HL-60 (cell line): Measurements from ENCODE around the gene PIGB.

ENCODE experiments used
- DNase-seq, 2 experiments: peaks; one replicate each; pipeline ENCODE4 v3.0.0-alpha.2; 2010 to 2020; ENCODE audit warnings: low read depth in 1 of 2, low spot score in 1 of 2
- H3K27ac ChIP-seq: fragments of 250-450 bp; sonication (Bioruptor Pico); replicated peaks from 2 replicates; pipeline ENCODE4 v1.5.1; 2020; ENCODE audit warnings: mild to moderate bottlenecking, moderate library complexity
- H3K27me3 ChIP-seq: fragments of 250-450 bp; sonication (Bioruptor Pico); 2 replicates; pipeline ENCODE4 v1.5.1; 2021; ENCODE audit warnings: mild to moderate bottlenecking, moderate library complexity; ENCODE audit not compliant: insufficient read depth, poor library complexity, severe bottlenecking
- H3K4me3 ChIP-seq: replicated peaks from 2 replicates; pipeline ENCODE4 v1.5.1; 2011; ENCODE audit warnings: mild to moderate bottlenecking, control low read depth, low read length; ENCODE audit not compliant: insufficient read depth
- CTCF ChIP-seq: IDR thresholded peaks from one replicate; pipeline ENCODE4 v1.5.1; 2011; ENCODE audit warnings: low read length, control low read depth, inconsistent platforms; ENCODE audit not compliant: insufficient read depth
- GABPA ChIP-seq: IDR thresholded peaks from 2 replicates; pipeline ENCODE4 v1.6.1; 2012; ENCODE audit warnings: low read depth
- POLR2AphosphoS5 ChIP-seq: IDR thresholded peaks from 2 replicates; pipeline ENCODE4 v1.6.1; 2012; ENCODE audit warnings: low read depth
- REST ChIP-seq: IDR thresholded peaks from 2 replicates; pipeline ENCODE4 v1.6.1; 2012; ENCODE audit warnings: low read depth; ENCODE audit not compliant: insufficient replicate concordance
- SPI1 ChIP-seq: IDR thresholded peaks from 2 replicates; pipeline ENCODE4 v1.6.1; 2012; ENCODE audit warnings: low read depth, mild to moderate bottlenecking, borderline replicate concordance

The PIGB gene

GRCh38 chr15:55319537-55320237, 665 bp downstream of the PIGB start:
- TF ChIP-seq SPI1 (no peak), REST (no peak), GABPA (no peak), CTCF (no peak), POLR2AphosphoS5 (no peak)
- Histone ChIP-seq H3K27me3 (no peaks in the 10 kb centered on the region), H3K27ac (peak overlapping the region; percentile 98), H3K4me3 (peak overlapping the region; percentile 89)
- peak; percentile 68 to 77 for DNase-seq

GRCh38 chr15:55320238-55320550, 1.2 kb downstream of the PIGB start:
- TF ChIP-seq REST (no peak), SPI1 (no peak), GABPA (no peak), CTCF (no peak)
- H3K27ac ChIP-seq, result peak overlapping the region; percentile 98
- H3K4me3 ChIP-seq, result peak overlapping the region; percentile 89
- no peak for DNase-seq
- no peaks in the 10 kb centered on the region for H3K27me3 ChIP-seq

GRCh38 chr15:55320963-55321362, 1.9 kb downstream of the PIGB start:
- Histone ChIP-seq H3K27ac (peak overlapping the region; percentile 98), H3K4me3 (0 out of 2 replicates have a peak overlapping the region, but pooled peaks have one; percentile 89), H3K27me3 (no peaks in the 10 kb centered on the region)
- TF ChIP-seq GABPA (no peak), SPI1 (no peak), CTCF (no peak), REST (no peak), POLR2AphosphoS5 (no peak)
- no peak for DNase-seq
